A549 (cell line): ENCODE data around the gene ANKS6. TPM values are rescaled to one million over a fixed set of nuclear protein-coding genes. Genes with fewer than 3 reads are reported as not detected.

Source experiments
- ATAC-seq, 2 experiments: fragments of 200-7000 bp in 1 of 2; fragments of >200 bp in 1 of 2; cut with Nextera tagmentation in 1 of 2; cut with Tn5 transposase in 1 of 2; 3 replicates each; pipeline versions ENCODE4 v1.8.0 to v1.9.1; 2018 to 2020; ENCODE audit warnings: mild to moderate bottlenecking in 1 of 2, moderate library complexity in 1 of 2
- CTCF ChIA-PET: fragments of 300-600 bp; sonication (Branson Sonifier 250); formaldehyde crosslinking; extraction: SDS; loops from one replicate; lab custom pipeline; 2021; ENCODE audit warnings: antibody characterized with exemption, inconsistent platforms; lab: Yijun Ruan, JAX
- POLR2A ChIA-PET: fragments of 350-600 bp; formaldehyde crosslinking; extraction: SDS; loops from one replicate; lab custom pipeline; 2021; ENCODE audit warnings: antibody characterized with exemption, inconsistent platforms; lab: Yijun Ruan, JAX
- DNase-seq, 2 experiments: peaks; one replicate each; pipeline versions ENCODE4 v3.0.0 to v3.0.0-alpha.2; 2011 to 2016; ENCODE audit warnings: low read depth in 1 of 2, low spot score in 1 of 2
- FAIRE-seq: peaks from 2 replicates; lab custom pipeline; 2011; peaks lifted over from hg19 to GRCh38; lab: Jason Lieb, UNC
- H3K27ac ChIP-seq, 2 experiments: fragments of >200 bp; sonication (Bioruptor Twin); formaldehyde crosslinking; 3 replicates each; pipeline ENCODE4 v1.5.1; 2016 to 2017
- H3K4me1 ChIP-seq: fragments of >200 bp; sonication (Bioruptor Twin); formaldehyde crosslinking; 3 replicates; pipeline ENCODE4 v1.6.1; 2016
- H3K4me2 ChIP-seq: fragments of >200 bp; sonication (Bioruptor Twin); formaldehyde crosslinking; 3 replicates; pipeline ENCODE4 v1.6.1; 2016
- H3K4me3 ChIP-seq: fragments of >200 bp; sonication (Bioruptor Twin); formaldehyde crosslinking; 3 replicates; pipeline ENCODE4 v1.5.1; 2016
- H3K9me3 ChIP-seq: fragments of >200 bp; sonication (Bioruptor Twin); formaldehyde crosslinking; 3 replicates; pipeline ENCODE4 v1.6.1; 2016
- BCL3 ChIP-seq: fragments of >200 bp; sonication (Bioruptor Twin); formaldehyde crosslinking; IDR thresholded peaks from 3 replicates; pipeline ENCODE4 v1.6.1; 2016
- CBX2 ChIP-seq: fragments of 200-600 bp; sonication (generic); IDR thresholded peaks from 2 replicates; pipeline ENCODE4 v1.6.1; 2016; ENCODE audit warnings: low read depth, mild to moderate bottlenecking, borderline replicate concordance
- CBX8 ChIP-seq: fragments of 200-600 bp; sonication (generic); IDR thresholded peaks from 2 replicates; pipeline ENCODE4 v1.6.1; 2016
- CHD4 ChIP-seq: fragments of 200-600 bp; sonication (generic); IDR thresholded peaks from 2 replicates; pipeline ENCODE4 v1.6.1; 2016; ENCODE audit warnings: antibody characterized with exemption, mild to moderate bottlenecking, borderline replicate concordance
- E2F6 ChIP-seq: IDR thresholded peaks from 2 replicates; pipeline ENCODE4 v1.6.1; 2012; ENCODE audit warnings: low read depth, borderline replicate concordance
- EHMT2 ChIP-seq: fragments of 200-600 bp; sonication (generic); IDR thresholded peaks from 2 replicates; pipeline ENCODE4 v1.6.1; 2016; ENCODE audit warnings: antibody characterized with exemption, low read depth, mild to moderate bottlenecking, moderate library complexity
- ELK1 ChIP-seq: fragments of 150-350 bp; IDR thresholded peaks from 2 replicates; pipeline ENCODE4 v1.6.1; 2014; ENCODE audit warnings: low read depth, mild to moderate bottlenecking, low read length
- FOSL2 ChIP-seq, 2 experiments: fragments of 450-650 bp in 1 of 2; fragments of >200 bp in 1 of 2; sonication (Bioruptor Twin) in 1 of 2; formaldehyde crosslinking; IDR thresholded peaks; 2 replicates each; pipeline versions ENCODE4 v1.5.0 to v1.6.1; 2016 to 2020; ENCODE audit warnings: mild to moderate bottlenecking in 1 of 2, moderate library complexity in 1 of 2
- HDAC2 ChIP-seq: fragments of 200-600 bp; sonication (generic); IDR thresholded peaks from 2 replicates; pipeline ENCODE4 v1.6.1; 2016
- HES2 ChIP-seq: fragments of >200 bp; sonication (Bioruptor Twin); formaldehyde crosslinking; IDR thresholded peaks from 2 replicates; pipeline ENCODE4 v1.6.1; 2016
- HOXA7 ChIP-seq: fragments of 250-450 bp; sonication (Bioruptor Pico); IDR thresholded peaks from 2 replicates; pipeline ENCODE4 v1.5.0; 2020; ENCODE audit warnings: mild to moderate bottlenecking, moderate library complexity
- JUNB ChIP-seq: fragments of >200 bp; sonication (Bioruptor Twin); formaldehyde crosslinking; IDR thresholded peaks from 2 replicates; pipeline ENCODE4 v1.6.1; 2016
- KDM1A ChIP-seq: fragments of 200-600 bp; sonication (generic); IDR thresholded peaks from 2 replicates; pipeline ENCODE4 v1.6.1; 2016; ENCODE audit warnings: low read depth, mild to moderate bottlenecking
- MYC ChIP-seq: IDR thresholded peaks from 2 replicates; pipeline ENCODE4 v1.6.1; 2012; ENCODE audit warnings: mild to moderate bottlenecking, inconsistent platforms, low read length, improper control_type of control experiment, borderline replicate concordance
- NPAS2 ChIP-seq: fragments of 250-450 bp; sonication (Bioruptor Pico); IDR thresholded peaks from 2 replicates; pipeline ENCODE4 v1.8.0; 2022; ENCODE audit warnings: mild to moderate bottlenecking, moderate library complexity, borderline replicate concordance
- NR3C1 ChIP-seq: fragments of >200 bp; sonication (Bioruptor Twin); formaldehyde crosslinking; IDR thresholded peaks from 3 replicates; pipeline ENCODE4 v1.6.1; 2017
- RAD21 ChIP-seq, 2 experiments: fragments of >200 bp in 1 of 2; sonication (Bioruptor Twin) in 1 of 2; formaldehyde crosslinking in 1 of 2; IDR thresholded peaks in 1 of 2; conservative IDR thresholded peaks in 1 of 2; 2 replicates in 1 of 2; 3 replicates in 1 of 2; pipeline ENCODE4 v1.6.1; 2012 to 2018; ENCODE audit warnings: inconsistent platforms in 1 of 2
- RARB ChIP-seq: fragments of 250-450 bp; sonication (Bioruptor Pico); IDR thresholded peaks from 2 replicates; pipeline ENCODE4 v1.8.0; 2021; ENCODE audit warnings: mild to moderate bottlenecking, moderate library complexity
- RCOR1 ChIP-seq: fragments of 150-350 bp; IDR thresholded peaks from 2 replicates; pipeline ENCODE4 v1.6.1; 2014; ENCODE audit warnings: antibody characterized with exemption, low read length, low read depth
- RNF2 ChIP-seq: fragments of 200-600 bp; sonication (generic); IDR thresholded peaks from 2 replicates; pipeline ENCODE4 v1.6.1; 2016; ENCODE audit warnings: low read depth, mild to moderate bottlenecking, antibody characterized with exemption, moderate library complexity, borderline replicate concordance
- SMC3 ChIP-seq: fragments of >200 bp; sonication (Bioruptor Twin); formaldehyde crosslinking; IDR thresholded peaks from 3 replicates; pipeline ENCODE4 v1.6.1; 2018; ENCODE audit warnings: inconsistent platforms
- TP53 ChIP-seq: fragments of 250-450 bp; sonication (Bioruptor Pico); IDR thresholded peaks from 2 replicates; pipeline ENCODE4 v1.5.0; 2021; ENCODE audit warnings: mild to moderate bottlenecking, moderate library complexity
- ZC3H11A ChIP-seq: fragments of 450-650 bp; IDR thresholded peaks from 2 replicates; pipeline ENCODE4 v1.6.1; 2014; ENCODE audit warnings: antibody characterized with exemption, mild to moderate bottlenecking
- ZNF302 ChIP-seq: fragments of 250-450 bp; sonication (Bioruptor Pico); IDR thresholded peaks from 2 replicates; pipeline ENCODE4 v1.9.0; 2021; ENCODE audit warnings: inconsistent platforms, mild to moderate bottlenecking, moderate library complexity
- ZSCAN20 ChIP-seq: fragments of 250-450 bp; sonication (Bioruptor Pico); IDR thresholded peaks from 2 replicates; pipeline ENCODE4 v1.8.0; 2022; ENCODE audit warnings: mild to moderate bottlenecking, moderate library complexity
- WGBS: methylation state at CpG from one replicate; pipeline ENCODE4 v1.1.6; 2017; ENCODE audit errors: missing lambda C conversion rate; 5-methylcytosine and 5-hydroxymethylcytosine counted together
- polyA plus RNA-seq, 4 experiments: library from polyadenylated mRNA; depleted of rRNA in 3 of 4; stranded (reverse); fragments of >200 nt; fragmentation: RNase III in 1 of 4; extraction: RNeasy Plus Mini Kit Qiagen cat#74134 plus additional on column Dnase treatment in 1 of 4; gene quantifications; 2 replicates in 3 of 4; 3 replicates in 1 of 4; pipeline ENCODE4 v1.2.3, GENCODE V29; 2011 to 2017

ANKS6 gene
- polyA plus RNA-seq, 2 of the 4 experiments (the other 2 are of a cell fraction) = 14.7 to 15.2 TPM

- no peak for FAIRE-seq
- no peak overlapping the region for H3K27ac ChIP-seq
- no peaks in the 10 kb centered on the region; the same call in 2 of the 3 replicates for H3K9me3 ChIP-seq
- DNase-seq = peak in 1 of 2 experiments; percentile 57
- ChIA-PET POLR2A (no interaction called here), CTCF (interaction anchor here (0.8 kb wide), 1 partner anchor 36 kb away, joined by 3 read pairs; no protein-coding TSS in a partner anchor)
- no peak overlapping the region for H3K4me3 ChIP-seq
- TF ChIP-seq FOSL2 (IDR thresholded peaks at IDR 0.05) = no peak
- TF ChIP-seq FOSL2 (CRISPR knock-in tag; IDR thresholded peaks at IDR 0.05) = peak; percentile 63
- TF ChIP-seq HOXA7 (CRISPR knock-in tag) = no peak
- peaks cover 24% of the 10 kb centered on the region for H3K4me1 ChIP-seq
- WGBS = 36% methylated on average over 2 of the region's 2 CpGs
- 0 out of 6 replicates have a peak, but pooled peaks have one; percentile 7 to 26 for ATAC-seq
- H3K4me2 ChIP-seq = peak overlapping the region; percentile 38
These were observed 14.8 kb upstream of the ANKS6 start for GRCh38 chr9:98811051-98811650.

- Histone ChIP-seq H3K4me1 (peaks cover 24% of the 10 kb centered on the region), H3K4me2 (peak overlapping the region; percentile 38; the same call in 2 of the 3 replicates), H3K4me3 (no peak overlapping the region), H3K9me3 (no peaks in the 10 kb centered on the region; the same call in 2 of the 3 replicates), H3K27ac (no peak overlapping the region)
- 74% methylated on average over 3 of the region's 3 CpGs for WGBS
- DNase-seq (no peak), FAIRE-seq (no peak), ATAC-seq (no peak)
- CTCF ChIA-PET = interaction anchor here (4.9 kb wide), 1 partner anchor 14 kb away, joined by 41 read pairs; the partner anchor contains the start of gene ANKS6
- TF ChIP-seq NPAS2 (CRISPR knock-in tag) (no peak), CBX8 (no peak), KDM1A (no peak), RNF2 (no peak), HDAC2 (no peak), RAD21 (conservative IDR thresholded peaks at IDR 0.05 in 1 of 2, IDR thresholded peaks at IDR 0.05 in 1 of 2) (no peak), JUNB (no peak), BCL3 (no peak), ZC3H11A (no peak), CHD4 (no peak), RCOR1 (no peak), TP53 (CRISPR knock-in tag) (no peak), ZSCAN20 (no peak), CBX2 (no peak), MYC (no peak)
- POLR2A ChIA-PET = no interaction called here
These were observed 13.9 kb upstream of the ANKS6 start for GRCh38 chr9:98810102-98810842.

- POLR2A ChIA-PET = no interaction called here
- FAIRE-seq = no peak
- TF ChIP-seq CBX2 (no peak), NPAS2 (CRISPR knock-in tag) (no peak), NR3C1 (no peak), SMC3 (no peak), ZNF302 (CRISPR knock-in tag) (no peak), ELK1 (no peak), RARB (CRISPR knock-in tag) (no peak), EHMT2 (no peak), E2F6 (no peak), RAD21 (conservative IDR thresholded peaks at IDR 0.05 in 1 of 2, IDR thresholded peaks at IDR 0.05 in 1 of 2) (no peak), HES2 (no peak)
These were observed 13.2 kb upstream of the ANKS6 start for GRCh38 chr9:98809311-98810101.

More at GRCh38 chr9:98809311-98810101, 13.2 kb upstream of the ANKS6 start:
- Histone ChIP-seq H3K4me2 (no peak overlapping the region), H3K4me3 (no peak overlapping the region), H3K27ac (no peak overlapping the region), H3K4me1 (peaks cover 24% of the 10 kb centered on the region), H3K9me3 (no peaks in the 10 kb centered on the region; the same call in 2 of the 3 replicates)
- ATAC-seq = no peak
- CTCF ChIA-PET = interaction anchor here (1.6 to 4.9 kb wide), 4 partner anchors 7 to 189 kb away, joined by 4 to 41 read pairs (median 6); partner anchors contain the start of gene ANKS6
- no peak for DNase-seq
- whole genome bisulfite sequencing = 83% methylated on average over 9 of the region's 9 CpGs
